T follicular helper cell (primary cell): Measurements from ENCODE around the gene DOHH.
A peak's percentile ranks its signal among the peaks of the same experiment; 100 is the strongest.

Experiments
- DNase-seq: peaks from one replicate; pipeline ENCODE4 v3.0.0-alpha.2; 2020; ENCODE audit warnings: low read depth

Gene DOHH

DNA sequence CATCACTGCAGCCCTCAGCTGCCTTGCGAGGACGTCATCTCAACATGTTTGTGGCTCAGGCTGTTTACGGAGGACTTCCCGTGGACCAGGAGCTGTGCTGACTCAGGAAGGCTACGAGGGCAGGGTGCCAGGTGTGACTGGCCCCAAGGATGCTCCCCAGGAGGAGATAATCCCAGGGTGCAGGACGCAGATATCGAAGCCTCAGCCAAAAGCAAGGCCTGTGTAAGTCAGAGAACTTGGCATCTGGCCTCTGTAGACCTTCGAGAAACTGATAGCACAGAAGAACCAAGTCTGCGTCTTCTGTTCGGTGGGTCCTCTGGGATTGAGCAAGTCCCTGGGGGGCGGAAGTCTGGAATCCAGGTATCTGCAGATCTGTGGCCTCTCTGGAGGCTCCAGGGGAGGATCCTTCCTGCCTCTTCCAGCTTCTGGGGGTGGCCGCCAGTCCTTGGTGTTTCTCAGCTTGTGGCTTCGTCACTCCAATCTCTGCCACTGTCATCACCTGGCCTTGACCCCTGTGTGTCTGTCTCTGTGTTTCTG, 2.6 kb upstream of the DOHH start:
- DNase-seq = no peak

DNA sequence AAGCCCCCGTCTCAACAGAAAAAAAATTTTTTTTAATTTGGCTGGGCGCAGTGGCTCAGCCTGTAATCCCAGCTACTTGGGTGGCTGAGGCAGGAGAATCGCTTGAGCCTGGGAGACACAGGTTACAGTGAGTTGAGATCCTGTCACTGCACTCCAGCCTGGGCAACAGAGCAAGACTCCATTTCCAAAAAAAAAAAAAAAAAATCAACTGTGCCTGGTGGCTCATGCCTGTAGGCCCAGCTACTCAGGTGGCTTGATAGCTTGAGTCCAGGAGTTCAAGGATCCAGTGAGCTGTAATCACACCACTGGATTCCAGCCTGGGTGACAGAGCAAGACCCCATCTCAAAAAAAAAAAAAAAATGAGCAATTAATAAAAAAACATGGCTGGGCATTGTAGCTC, 1.3 kb upstream of the DOHH start:
- no peak for DNase-seq

GRCh38 chr19:3499738-3500428, 591 bp downstream of the DOHH start:
- no peak for DNase-seq

DNA sequence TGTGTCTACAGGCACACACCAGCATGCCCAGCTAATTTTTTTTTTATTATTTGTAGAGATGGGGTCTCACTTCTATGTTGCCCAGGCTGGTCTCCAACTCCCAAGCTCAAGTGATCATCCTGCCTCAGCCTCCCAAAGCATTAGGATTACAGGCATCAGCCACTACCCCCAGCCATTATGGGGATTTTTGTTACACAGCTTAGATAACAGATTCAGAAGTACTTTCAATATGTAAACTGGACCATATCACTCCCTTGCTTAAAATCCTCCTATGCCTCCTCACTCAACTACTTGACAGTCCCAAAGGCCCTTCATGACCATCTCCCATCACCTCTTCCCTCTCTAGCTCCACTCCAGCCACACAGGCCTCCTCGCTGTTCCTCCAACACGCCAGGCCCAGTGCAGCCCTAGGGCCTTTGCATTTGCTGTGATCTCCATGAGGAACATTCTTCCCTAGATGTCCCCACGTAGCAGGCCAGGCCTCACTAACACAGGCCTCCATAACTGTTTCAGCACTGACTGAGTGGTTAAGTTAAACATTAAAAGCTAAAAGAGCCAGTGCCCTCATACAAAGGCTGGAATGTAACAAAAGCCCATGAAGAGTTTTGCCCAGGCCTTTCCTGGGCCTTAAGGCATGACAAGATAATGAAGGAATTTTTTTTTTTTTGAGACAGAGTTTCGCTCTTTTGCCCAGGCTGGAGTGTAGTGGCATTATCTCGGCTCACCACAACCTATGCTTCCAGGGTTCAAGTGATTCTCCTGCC, 2.5 kb downstream of the DOHH start:
- DNase-seq = no peak

DNA sequence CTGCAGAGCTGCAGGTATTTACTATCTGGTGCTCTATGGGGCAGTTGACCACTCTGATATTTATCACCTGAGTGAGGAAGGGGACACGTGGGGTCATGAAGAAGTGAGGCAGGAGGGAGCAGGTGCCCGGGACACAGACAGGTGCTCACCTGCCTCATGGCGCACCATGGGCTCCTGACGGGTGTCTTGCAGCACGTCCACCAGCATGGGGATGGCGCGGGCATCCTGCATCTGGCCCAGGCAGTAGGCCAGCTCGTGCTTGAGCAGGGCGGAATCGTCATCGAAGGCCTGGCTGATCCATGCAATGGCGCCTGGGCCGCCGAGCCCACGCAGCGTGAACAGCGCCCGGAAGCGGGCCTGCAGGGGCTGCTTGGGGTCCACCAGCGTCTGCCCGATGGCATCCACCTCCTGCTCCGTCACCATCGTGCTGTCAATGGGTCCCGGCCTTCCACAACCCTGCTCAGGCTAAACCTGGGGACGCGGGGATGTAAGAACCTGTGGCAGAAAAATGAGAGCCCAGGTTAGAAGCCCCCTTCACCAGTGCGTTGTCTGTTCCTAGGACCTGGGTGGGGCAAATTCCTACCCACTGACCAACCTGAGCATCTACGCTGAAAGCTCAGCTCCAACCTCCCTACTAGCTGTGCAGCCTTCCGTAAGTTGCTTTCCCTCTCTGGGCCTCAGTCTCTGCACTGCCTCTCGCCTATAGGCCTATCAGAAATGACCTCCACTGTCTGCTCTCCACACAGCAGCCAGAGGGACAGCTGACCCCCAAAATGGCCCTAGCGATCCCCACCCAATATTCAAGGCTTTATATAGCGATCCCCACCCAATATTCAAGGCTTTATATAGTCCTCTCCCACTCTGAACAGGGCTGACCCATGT, 3.8 kb downstream of the DOHH start:
- no peak for DNase-seq

DNA sequence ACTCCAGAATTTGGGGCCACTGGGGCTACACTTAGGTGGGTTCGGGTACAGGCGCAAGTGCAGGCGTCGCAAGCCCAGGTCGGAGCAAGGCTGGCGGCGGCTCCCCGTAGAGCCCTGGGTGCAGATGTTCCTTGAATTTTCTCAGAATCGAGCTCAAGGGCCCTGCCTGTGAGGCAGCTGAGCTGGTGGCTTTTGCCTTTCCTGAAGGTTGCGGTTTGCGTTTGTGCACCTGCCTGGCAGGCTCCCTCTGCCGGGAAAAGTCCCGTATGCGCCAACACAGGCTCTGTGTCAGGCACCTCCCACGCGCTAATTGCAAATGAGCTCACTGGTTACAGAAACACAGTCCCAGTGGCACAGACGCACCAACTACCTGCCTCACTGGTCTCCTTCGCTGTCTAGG, 5.9 kb downstream of the DOHH start:
- peak; percentile 31 for DNase-seq

- no peak for DNase-seq
Observed at GRCh38 chr19:3494051-3494450, 6.4 kb downstream of the DOHH start.

- no peak for DNase-seq
Observed at GRCh38 chr19:3493651-3494050, 6.8 kb downstream of the DOHH start.

- DNase-seq = no peak
Observed at GRCh38 chr19:3492919-3493318, 7.6 kb downstream of the DOHH start.

DNA sequence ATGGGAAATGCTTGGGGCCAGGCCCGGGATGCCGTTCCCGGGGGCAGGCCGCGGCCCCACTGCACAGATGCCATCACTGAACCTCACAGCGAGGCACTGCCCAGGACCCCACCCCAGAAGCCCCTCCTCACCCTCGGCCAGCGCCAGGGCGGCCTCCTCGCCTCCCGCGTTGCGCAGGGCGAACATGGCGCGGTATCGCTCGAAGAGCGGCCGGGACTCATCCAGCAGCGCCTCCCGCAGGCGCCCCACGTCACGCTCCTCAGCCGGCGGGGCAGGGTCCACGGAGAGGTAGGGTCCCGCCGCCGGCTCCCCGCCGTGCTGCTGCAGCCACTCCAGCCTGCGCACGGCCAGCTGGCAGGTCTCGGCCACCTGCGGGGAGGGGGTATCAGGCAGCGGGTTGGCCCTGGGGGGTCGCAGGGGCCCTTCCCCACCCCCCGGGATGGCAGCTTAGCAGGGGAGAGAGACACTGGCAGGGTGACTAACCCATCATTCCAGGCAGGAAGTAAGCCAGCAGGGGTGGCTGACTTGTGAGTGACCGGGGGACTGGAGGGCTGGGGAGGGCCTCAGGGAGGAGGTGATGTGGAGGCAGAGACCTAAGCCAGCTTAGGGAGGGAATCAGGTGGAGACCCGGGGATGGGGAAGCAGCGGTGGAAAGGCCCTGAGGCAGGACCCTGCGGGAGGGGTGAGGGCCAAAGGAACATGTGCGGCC, 8.2 kb downstream of the DOHH start:
- no peak for DNase-seq

GRCh38 chr19:3491396-3492119, 8.9 kb downstream of the DOHH start:
- no peak for DNase-seq

DNA sequence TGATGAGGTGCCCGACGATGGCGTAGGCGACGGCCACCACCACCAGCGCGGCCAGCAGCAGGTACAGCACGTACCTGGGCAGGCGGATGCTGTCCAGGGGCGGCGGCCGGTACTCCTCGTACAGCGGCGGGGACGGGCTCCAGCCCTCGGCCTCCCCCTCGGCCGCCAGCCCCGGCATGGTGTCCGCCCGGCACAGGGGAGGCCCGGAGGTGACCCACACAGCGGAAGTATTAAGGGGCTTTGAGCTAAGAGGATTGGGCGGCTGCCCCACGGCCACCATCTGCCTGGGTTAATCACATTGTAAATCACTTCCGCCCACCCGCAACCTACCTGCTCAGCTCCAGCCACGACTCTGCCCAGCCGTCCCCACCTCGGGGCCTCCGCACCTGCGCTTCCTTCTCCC, 17.2 kb downstream of the DOHH start, which contains the start of gene SMIM44:
TSS of gene SMIM44 (minus strand) at position 216 of the 403 bp plus-strand sequence. CDS start at position 178, 38 bp downstream.
- DNase-seq = no peak

DNA sequence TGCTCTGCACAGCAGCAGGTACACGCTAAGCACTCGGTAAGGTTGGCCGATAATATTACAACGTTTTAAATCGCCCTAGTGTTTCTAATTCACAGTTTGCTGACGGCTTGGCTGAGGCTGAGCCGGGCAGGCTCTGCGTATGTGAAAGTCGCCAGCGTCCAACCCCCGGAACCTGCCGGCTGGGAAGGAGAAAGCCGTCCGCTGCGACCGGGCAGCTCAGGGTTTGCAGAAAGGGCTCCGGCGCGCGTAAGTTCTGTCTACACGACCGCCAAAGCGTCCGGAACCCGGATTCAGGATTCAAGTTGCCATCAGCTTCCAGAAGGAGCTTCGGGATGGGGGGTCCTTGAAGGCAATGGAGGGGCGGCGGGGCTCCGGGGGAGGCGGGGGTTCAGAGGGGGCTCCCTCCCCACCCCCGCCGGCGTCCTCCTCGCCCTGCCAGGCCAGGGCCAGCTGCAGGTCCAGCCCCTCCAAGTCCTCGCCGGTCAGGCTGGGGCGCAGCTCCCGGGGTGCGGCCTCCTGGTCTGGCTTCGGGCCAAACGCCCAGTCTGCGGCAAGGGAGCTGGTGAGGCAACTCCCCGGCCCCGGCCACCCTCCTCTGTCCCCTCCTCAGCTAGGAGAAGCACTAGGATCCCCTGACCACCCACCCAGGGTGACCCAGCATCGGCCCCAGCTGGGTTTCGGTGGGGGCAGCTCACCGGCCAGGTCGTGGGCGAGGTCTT, 17.8 kb downstream of the DOHH start:
- no peak for DNase-seq

DNA sequence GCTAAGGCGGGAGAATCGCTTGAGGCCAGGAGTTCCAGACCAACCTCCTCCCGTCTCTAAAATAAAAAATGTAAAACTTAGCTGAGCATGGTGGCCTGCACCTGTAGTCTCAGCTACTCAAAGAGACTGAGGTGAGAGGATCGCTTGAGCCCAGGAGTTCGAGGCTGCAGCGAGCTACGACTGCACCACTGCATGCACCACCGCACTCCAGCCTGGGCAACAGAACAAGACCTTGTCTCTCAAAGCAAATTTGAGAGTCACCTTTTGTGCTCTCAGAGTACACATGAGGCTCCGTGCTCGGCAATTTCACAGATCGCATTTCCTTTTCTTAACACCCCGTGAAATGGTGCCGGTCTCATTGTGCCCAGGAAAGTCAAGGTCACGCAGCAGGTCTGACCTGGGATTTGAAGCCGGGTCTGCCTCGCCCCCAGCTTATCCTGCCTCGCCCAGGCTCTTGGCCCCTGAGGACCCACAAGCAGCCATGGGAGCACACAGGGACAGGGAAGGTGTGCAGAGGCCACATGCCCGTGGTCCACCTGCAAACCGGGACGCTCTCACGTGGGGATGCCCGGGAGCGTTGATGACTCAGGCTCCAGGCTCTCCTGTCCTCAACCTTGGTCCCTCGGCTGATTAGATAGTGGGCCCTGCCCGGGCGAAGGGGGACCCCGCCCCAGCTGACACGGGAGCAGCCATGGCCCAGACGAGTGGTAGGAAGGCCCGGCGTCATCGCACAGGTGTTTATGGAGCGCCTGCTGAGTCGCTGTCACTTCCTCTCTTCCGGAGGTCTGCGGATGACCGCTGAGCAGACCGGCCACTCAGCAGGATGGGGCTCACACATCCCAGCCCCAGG, 19.0 kb downstream of the DOHH start:
- DNase-seq = no peak

- DNase-seq = no peak
Observed at GRCh38 chr19:3480383-3481091, 19.9 kb downstream of the DOHH start, which contains the start of gene SMIM24. Gene SMIM24, minus strand, starts transcription at chr19:3480525. Its CDS starts 62 bp downstream, at chr19:3480463.

DNA sequence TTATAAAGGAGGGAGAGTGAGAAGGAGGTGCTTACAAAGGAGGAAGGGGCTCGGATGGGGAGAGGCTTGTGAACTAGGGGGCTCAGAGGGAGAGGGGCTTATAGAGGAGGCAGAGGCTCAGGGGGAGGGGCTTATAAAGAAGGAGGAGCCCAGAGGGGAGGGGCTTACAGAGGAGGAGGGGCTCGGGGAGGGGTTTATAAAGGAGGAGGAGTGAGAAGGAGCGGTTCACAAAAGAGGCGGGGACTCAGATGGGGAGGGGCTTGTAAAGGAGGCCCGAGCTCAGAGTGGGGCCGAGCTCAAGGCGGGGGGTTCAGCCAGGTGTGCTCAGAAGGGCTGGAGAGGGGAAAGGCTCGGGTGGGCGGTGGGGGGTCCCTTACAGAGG, 20.6 kb downstream of the DOHH start:
- peak; percentile 32 for DNase-seq

GRCh38 chr19:3479177-3479833, 21.2 kb downstream of the DOHH start:
- peak; percentile 34 for DNase-seq
